Psoas muscle (tissue), 8 donors: ENCODE data around the gene ZNF346. TPM values are rescaled to one million over a fixed set of nuclear protein-coding genes. Genes with fewer than 3 reads are reported as not detected.
A peak's percentile ranks its signal among the peaks of the same experiment; 100 is the strongest.
"Not testable (repeated sequence)": the region's sequence is repeated elsewhere in the genome, so short reads cannot be mapped to it uniquely, and the experiment has no call there.

Source experiments
- ATAC-seq, 4 donors: fragments of 200-7000 bp; cut with Tn5 transposase; one replicate each; pipeline ENCODE4 v1.9.1; 2020; ENCODE audit warnings: moderate library complexity in 3 of 4, mild to moderate bottlenecking in 2 of 4
- DNase-seq, 2 donors: peaks; one replicate each; pipeline ENCODE4 v3.0.0-alpha.2; 2020
- H3K27ac ChIP-seq: fragments of 200-600 bp; one replicate; pipeline ENCODE4 v1.8.0; 2022
- H3K27me3 ChIP-seq, 3 donors: fragments of 200-600 bp in 1 of 3; one replicate each; pipeline versions ENCODE4 v1.6.1 to v1.8.0; 2013 to 2022; ENCODE audit warnings: low read length in 2 of 3, mild to moderate bottlenecking in 2 of 3, moderate library complexity in 1 of 3; ENCODE audit not compliant: insufficient read depth in 3 of 3
- H3K36me3 ChIP-seq, 2 donors: fragments of 200-600 bp in 1 of 2; one replicate each; pipeline versions ENCODE4 v1.6.1 to v1.8.0; 2013 to 2022; ENCODE audit warnings: low read depth in 1 of 2, mild to moderate bottlenecking in 1 of 2, moderate library complexity in 1 of 2; ENCODE audit not compliant: insufficient read depth in 1 of 2
- H3K4me1 ChIP-seq: fragments of 200-600 bp; one replicate; pipeline ENCODE4 v1.8.0; 2022
- H3K4me3 ChIP-seq: fragments of 200-600 bp; one replicate; pipeline ENCODE4 v1.8.0; 2022; ENCODE audit warnings: mild to moderate bottlenecking
- H3K9me3 ChIP-seq: fragments of 200-600 bp; one replicate; pipeline ENCODE4 v1.8.0; 2022
- CTCF ChIP-seq: fragments of 200-600 bp; IDR thresholded peaks from one replicate; pipeline ENCODE4 v1.8.0; 2022; ENCODE audit warnings: antibody characterized with exemption
- WGBS, 3 donors: extraction: QIAGEN DNeasy Blood & Tissue Kit; methylation state at CpG; one replicate each; pipeline versions ENCODE4 v1.1.6 to v1.1.7; 2013; 5-methylcytosine and 5-hydroxymethylcytosine counted together
- intact Hi-C, 2 donors: fragments of 100-400 bp; cut with DNase I; formaldehyde crosslinking; loops; one replicate each; pipeline versions ENCODE4 v1.11.0 to v1.14.2; 2022
- long read RNA-seq, 2 donors: library from polyadenylated mRNA; unstranded; transcript quantifications; one replicate each; pipeline ENCODE4 v2.0.0, GENCODE V29; 2021
- polyA plus RNA-seq, 3 donors: library from polyadenylated mRNA; stranded (reverse); fragments of 200-250 nt; gene quantifications; one replicate each; pipeline ENCODE4 v1.2.3, GENCODE V29; 2013
- total RNA-seq, 4 donors: library from RNA; stranded (reverse); fragmentation: NEBNext Ultra II Directional in 2 of 4; extraction: Animal tissue kit (Norgen Biotek cat#: 25700) in 2 of 4; gene quantifications; one replicate each; pipeline versions ENCODE4 v1.2.1 to v1.2.4, GENCODE V29; 2021 to 2023
- donor health status: healthy with polysubstance abuse.
- donor health status: DM: no; HTN: no; CAD: no; lungs with moderate emphysema.
- donor health status: Bipolar disorder and iron deficiency.
- donor health status: healthy.
- donor health status: DM: yes; HTN: yes; CAD: no.
- donor health status: DM: no; HTN: no; CAD: no.
- donor health status: DM: no; HTN: no; CAD: no.
- donor health status: DM: yes; HTN: yes; CAD: no.

ZNF346 gene
- total RNA-seq (1 to 10 TPM; 3.5 to 7.9 (median 6.8) TPM), polyA plus RNA-seq (1 to 10 TPM; 4.8 to 8.3 (median 5.4) TPM)
- long read RNA-seq, donor 1, partial matches to known transcripts, result 0 of 2 reads
- long read RNA-seq, donor 1, other reads (novel, unspliced or antisense), result 2 of 2 reads
- long read RNA-seq, donor 2, transcript ZNF346-201 (7 exons, 2,314 nt), result major isoform, 6 of 9 reads
- long read RNA-seq, donor 2, partial matches to known transcripts, result 1 of 9 reads
- long read RNA-seq, donor 2, other reads (novel, unspliced or antisense), result 2 of 9 reads

GRCh38 chr5:177022386-177023302, at the start of gene ZNF346:
Gene ZNF346, plus strand, starts transcription at chr5:177022696. Its CDS starts 43 bp downstream, at chr5:177022739.
- Histone ChIP-seq H3K27ac (peak within 1 kb of the TSS; percentile 78), H3K4me3 (peak within 1 kb of the TSS; percentile 99), H3K4me1 (peaks cover 6% of the 10 kb centered on the region), H3K27me3 (no peaks in the 10 kb centered on the region), H3K9me3 (no peaks in the 10 kb centered on the region), H3K36me3 (peaks cover 0 to 17% of the 10 kb centered on the region in 2 donors)
- ATAC-seq (peak; percentile 92 to 98 (median 95)), DNase-seq (peak; percentile 89 to 95)
- intact Hi-C loops, result no loop called here
- 0 to 1% (median 1%) methylated on average over 54 to 77 of the region's 77 CpGs for WGBS, 3 donors
- TF ChIP-seq CTCF, result peak; percentile 59

GRCh38 chr5:176979669-176980068, 42.8 kb upstream of the ZNF346 start:
- ATAC-seq (no peak), DNase-seq (no peak)
- H3K27ac ChIP-seq, result no peak overlapping the region
- TF ChIP-seq CTCF, result no peak
- H3K9me3 ChIP-seq, result no peaks in the 10 kb centered on the region
- H3K27me3 ChIP-seq, result no peaks in the 10 kb centered on the region
- no peak overlapping the region for H3K4me3 ChIP-seq
- peaks cover 0 to 52% of the 10 kb centered on the region in 2 donors for H3K36me3 ChIP-seq
- intact Hi-C loops, result no loop called here
- peaks cover 12% of the 10 kb centered on the region for H3K4me1 ChIP-seq
- WGBS, 3 donors, result 80 to 95% (median 81%) methylated on average over 3 of the region's 3 CpGs

- WGBS, 3 donors, result 93 to 95% (median 95%) methylated on average over 7 of the region's 7 CpGs
- H3K4me3 ChIP-seq, result no peak overlapping the region
- no peaks in the 10 kb centered on the region for H3K9me3 ChIP-seq
- intact Hi-C loops, result no loop called here
- no peak for TF ChIP-seq CTCF
- H3K27me3 ChIP-seq, result no peaks in the 10 kb centered on the region
- H3K36me3 ChIP-seq, result peaks cover 0 to 42% of the 10 kb centered on the region in 2 donors
- H3K27ac ChIP-seq, result no peak overlapping the region
- DNase-seq (no peak), ATAC-seq (no peak)
- H3K4me1 ChIP-seq, result peaks cover 22% of the 10 kb centered on the region
Observed at GRCh38 chr5:176980818-176981217, 41.7 kb upstream of the ZNF346 start.

GRCh38 chr5:176983112-176983511, 39.4 kb upstream of the ZNF346 start:
- DNase-seq, intact Hi-C loops, H3K9me3 ChIP-seq, ATAC-seq, H3K27ac ChIP-seq, H3K4me1 ChIP-seq, H3K4me3 ChIP-seq, H3K27me3 ChIP-seq: not testable (repeated sequence)
- WGBS, 3 donors, result 62 to 68% (median 65%) methylated on average over 9 to 13 of the region's 13 CpGs
- H3K36me3 ChIP-seq, result peaks cover 0 to 42% of the 10 kb centered on the region in 2 donors

- H3K4me3 ChIP-seq, DNase-seq, H3K27me3 ChIP-seq, H3K9me3 ChIP-seq, H3K27ac ChIP-seq, ATAC-seq, intact Hi-C loops: not testable (repeated sequence)
- Histone ChIP-seq H3K4me1 (peaks cover 12% of the 10 kb centered on the region), H3K36me3 (peaks cover 0 to 42% of the 10 kb centered on the region in 2 donors)
- WGBS, 3 donors, result 92 to 97% (median 97%) methylated on average over 16 to 21 of the region's 21 CpGs
Observed at GRCh38 chr5:176983593-176983992, 38.9 kb upstream of the ZNF346 start.

GRCh38 chr5:176984176-176984575, 38.3 kb upstream of the ZNF346 start:
- peaks cover 15% of the 10 kb centered on the region for H3K4me1 ChIP-seq
- H3K9me3 ChIP-seq, intact Hi-C loops, DNase-seq, H3K4me3 ChIP-seq, H3K27me3 ChIP-seq, ATAC-seq, H3K27ac ChIP-seq: not testable (repeated sequence)
- 98 to 99% (median 99%) methylated on average over 28 of the region's 28 CpGs for WGBS, 3 donors
- peaks cover 0 to 37% of the 10 kb centered on the region in 2 donors for H3K36me3 ChIP-seq
